Spleen (tissue), 11 donors: Measurements from ENCODE around the gene SPTBN1. TPM values are rescaled to one million over a fixed set of nuclear protein-coding genes. Genes with fewer than 3 reads are reported as not detected.
A peak's percentile ranks its signal among the peaks of the same experiment; 100 is the strongest.

Experiments
- DNase-seq: peaks from one replicate; pipeline ENCODE4 v3.0.0-alpha.2; 2020
- H3K27ac ChIP-seq, 8 donors: fragments of 200-600 bp; sonication (generic) in 7 of 8; 1 replicate in 4 of 8; 2 replicates in 4 of 8; pipeline versions ENCODE4 v1.5.0 to v1.8.0; 2016 to 2021; ENCODE audit warnings: inconsistent platforms in 4 of 8, mild to moderate bottlenecking in 4 of 8, moderate library complexity in 1 of 8
- H3K27me3 ChIP-seq, 7 donors: fragments of 200-600 bp; sonication (generic) in 6 of 7; replicated peaks in 1 of 7; 1 replicate in 4 of 7; 2 replicates in 3 of 7; pipeline versions ENCODE4 v1.5.0 to v1.8.0; 2016 to 2021; ENCODE audit warnings: inconsistent platforms in 3 of 7, mild to moderate bottlenecking in 1 of 7
- H3K36me3 ChIP-seq, 6 donors: fragments of 200-600 bp; sonication (generic) in 5 of 6; 1 replicate in 4 of 6; 2 replicates in 2 of 6; pipeline versions ENCODE4 v1.5.0 to v1.8.0; 2016 to 2021; ENCODE audit warnings: inconsistent platforms in 2 of 6
- H3K4me1 ChIP-seq, 6 donors: fragments of 200-600 bp; sonication (generic) in 5 of 6; 1 replicate in 3 of 6; 2 replicates in 3 of 6; pipeline versions ENCODE4 v1.5.0 to v1.8.0; 2016 to 2021; ENCODE audit warnings: inconsistent platforms in 3 of 6
- H3K4me3 ChIP-seq, 8 donors: fragments of 200-600 bp; sonication (generic) in 7 of 8; 1 replicate in 4 of 8; 2 replicates in 4 of 8; pipeline versions ENCODE4 v1.5.0 to v1.8.0; 2016 to 2021; ENCODE audit warnings: inconsistent platforms in 4 of 8, mild to moderate bottlenecking in 4 of 8, moderate library complexity in 2 of 8
- H3K9me3 ChIP-seq, 8 donors: fragments of 200-600 bp; sonication (generic) in 7 of 8; 1 replicate in 4 of 8; 2 replicates in 4 of 8; pipeline versions ENCODE4 v1.5.0 to v1.8.0; 2016 to 2021; ENCODE audit warnings: inconsistent platforms in 4 of 8
- POLR2A ChIP-seq, 3 donors: fragments of 450-650 bp; IDR thresholded peaks; one replicate each; pipeline ENCODE4 v1.5.1; 2017; ENCODE audit warnings: antibody characterized with exemption in 3 of 3, mild to moderate bottlenecking in 1 of 3
- POLR2AphosphoS5 ChIP-seq, 3 donors: sonication (generic); formaldehyde crosslinking; IDR thresholded peaks; one replicate each; pipeline ENCODE4 v1.5.1; 2017; ENCODE audit warnings: antibody characterized with exemption in 3 of 3
- WGBS, 5 donors: extraction: QIAGEN DNeasy Blood & Tissue Kit in 3 of 5; methylation state at CpG; one replicate each; pipeline versions ENCODE4 v1.1.5 to v1.1.7; 2013 to 2018; 5-methylcytosine and 5-hydroxymethylcytosine counted together
- intact Hi-C: fragments of 100-400 bp; cut with DNase I; formaldehyde crosslinking; loops from one replicate; pipeline ENCODE4 v1.15.0; 2023; ENCODE audit warnings: low total_unique reads
- polyA plus RNA-seq, 3 donors: library from polyadenylated mRNA; stranded (reverse); fragments of 200-250 nt; gene quantifications; one replicate each; pipeline ENCODE4 v1.2.1, GENCODE V29; 2013
- total RNA-seq, 7 donors: library from RNA; depleted of rRNA in 3 of 7; stranded (reverse); fragments of >200 nt in 3 of 7; fragmentation: NEBNext Ultra II Directional in 4 of 7; extraction: Animal tissue kit (Norgen Biotek cat#: 25700) in 4 of 7; gene quantifications; one replicate each; pipeline versions ENCODE4 v1.1.0 to v1.2.1, GENCODE V29; 2016 to 2021
- TF ChIP-seq, protein P1 (sequence below), 11 experiments: fragments of 200-600 bp in 7 of 11; fragments of 450-650 bp in 4 of 11; sonication (generic) in 4 of 11; IDR thresholded peaks in 8 of 11; conservative IDR thresholded peaks in 3 of 11; 1 replicate in 7 of 11; 2 replicates in 4 of 11; pipeline versions ENCODE4 v1.4.0 to v1.8.0; 2016 to 2021; ENCODE audit warnings: antibody characterized with exemption in 11 of 11, inconsistent platforms in 4 of 11, mild to moderate bottlenecking in 1 of 11
- donor health status: healthy with polysubstance abuse.
- donor health status: DM: no; HTN: no; CAD: no; lungs with moderate emphysema.
- donor health status: DM: no; HTN: no; CAD: no.
- donor health status: Bipolar disorder and iron deficiency.
- donor health status: healthy.
- donor health status: DM: no; HTN: no; CAD: no.
- donor health status: DM: yes; HTN: yes; CAD: no.

The SPTBN1 gene
- total and polyA plus RNA-seq, 10 donors: 32.7 to 352 (median 269) TPM

- H3K36me3 ChIP-seq: peaks cover 0 to 96% (median 55%) of the 10 kb centered on the region in 6 donors
- 37 to 55% (median 53%) methylated on average over 3 of the region's 3 CpGs for WGBS, 5 donors
- H3K4me3 ChIP-seq: no peak overlapping the region
- DNase-seq: no peak
- peak overlapping the region; percentile 74 to 90 (median 84) for H3K27ac ChIP-seq
- peaks cover 42 to 91% (median 72%) of the 10 kb centered on the region in 6 donors for H3K4me1 ChIP-seq
- no peaks in the 10 kb centered on the region for H3K27me3 ChIP-seq
- TF ChIP-seq, protein P1, sequence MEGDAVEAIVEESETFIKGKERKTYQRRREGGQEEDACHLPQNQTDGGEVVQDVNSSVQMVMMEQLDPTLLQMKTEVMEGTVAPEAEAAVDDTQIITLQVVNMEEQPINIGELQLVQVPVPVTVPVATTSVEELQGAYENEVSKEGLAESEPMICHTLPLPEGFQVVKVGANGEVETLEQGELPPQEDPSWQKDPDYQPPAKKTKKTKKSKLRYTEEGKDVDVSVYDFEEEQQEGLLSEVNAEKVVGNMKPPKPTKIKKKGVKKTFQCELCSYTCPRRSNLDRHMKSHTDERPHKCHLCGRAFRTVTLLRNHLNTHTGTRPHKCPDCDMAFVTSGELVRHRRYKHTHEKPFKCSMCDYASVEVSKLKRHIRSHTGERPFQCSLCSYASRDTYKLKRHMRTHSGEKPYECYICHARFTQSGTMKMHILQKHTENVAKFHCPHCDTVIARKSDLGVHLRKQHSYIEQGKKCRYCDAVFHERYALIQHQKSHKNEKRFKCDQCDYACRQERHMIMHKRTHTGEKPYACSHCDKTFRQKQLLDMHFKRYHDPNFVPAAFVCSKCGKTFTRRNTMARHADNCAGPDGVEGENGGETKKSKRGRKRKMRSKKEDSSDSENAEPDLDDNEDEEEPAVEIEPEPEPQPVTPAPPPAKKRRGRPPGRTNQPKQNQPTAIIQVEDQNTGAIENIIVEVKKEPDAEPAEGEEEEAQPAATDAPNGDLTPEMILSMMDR (IDR thresholded peaks at IDR 0.05 in 8 of 11, conservative IDR thresholded peaks at IDR 0.05 in 3 of 11): no peak
- TF ChIP-seq POLR2AphosphoS5 (IDR thresholded peaks at IDR 0.05) (no peak), POLR2A (IDR thresholded peaks at IDR 0.05) (no peak)
- no peaks in the 10 kb centered on the region for H3K9me3 ChIP-seq
- intact Hi-C loops: no loop called here
Measured at GRCh38 chr2:54634021-54634420, 177.9 kb downstream of the SPTBN1 start.

DNA sequence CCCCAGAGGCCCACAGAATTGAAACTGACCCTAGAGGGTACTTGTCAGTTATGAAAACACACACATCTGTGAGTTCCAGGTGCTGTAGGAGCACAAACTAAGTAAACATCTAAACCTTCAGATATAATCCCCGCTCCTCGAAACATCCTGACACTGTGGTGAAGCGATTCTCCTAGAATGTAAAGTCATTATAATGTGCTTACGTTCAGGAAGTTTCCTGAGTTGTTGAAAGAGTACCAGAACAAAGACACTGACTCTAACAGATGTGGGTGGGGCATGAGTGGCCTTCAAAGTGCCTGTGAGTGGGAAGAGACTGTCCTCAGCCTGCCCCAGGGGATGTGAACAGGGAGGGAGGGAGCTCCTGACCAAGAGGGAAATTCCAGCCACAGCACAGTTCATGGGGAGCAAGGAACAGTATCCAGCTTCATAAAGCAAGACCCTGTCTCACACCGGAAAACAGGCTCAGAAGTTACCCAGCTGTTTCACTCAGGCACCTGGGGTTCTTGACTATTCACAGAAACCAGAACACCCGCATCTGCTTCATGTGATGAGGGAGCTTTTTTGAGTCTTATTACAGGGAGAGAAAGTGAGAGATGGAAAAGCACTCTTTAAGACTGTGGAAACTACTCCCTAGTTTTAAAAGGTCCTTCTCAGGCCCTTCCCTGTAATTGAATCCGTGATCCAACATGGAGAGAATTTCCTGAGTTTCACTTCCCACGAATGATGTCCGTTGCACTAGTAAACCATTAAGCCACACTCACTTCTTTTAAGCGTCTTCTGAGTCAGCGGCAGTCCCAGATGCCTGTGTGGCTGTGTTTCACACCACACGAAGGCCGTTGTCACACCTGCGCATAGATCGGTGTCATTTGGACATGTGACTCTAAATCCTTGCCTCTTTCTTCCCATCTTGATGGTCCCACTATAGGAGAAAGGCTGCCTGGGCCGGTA is 178.7 kb downstream of the SPTBN1 start:
- 36 to 58% (median 41%) methylated on average over 16 of the region's 16 CpGs for WGBS, 5 donors
- H3K36me3 ChIP-seq: peaks cover 0 to 96% (median 51%) of the 10 kb centered on the region in 6 donors
- intact Hi-C loops: no loop called here

GRCh38 chr2:54635554-54636152 is 179.5 kb downstream of the SPTBN1 start:
- no peak for DNase-seq
- Histone ChIP-seq H3K36me3 (peaks cover 0 to 96% (median 47%) of the 10 kb centered on the region in 6 donors), H3K27me3 (no peaks in the 10 kb centered on the region), H3K4me3 (no peak overlapping the region), H3K4me1 (peaks cover 46 to 99% (median 76%) of the 10 kb centered on the region in 6 donors), H3K27ac (peak overlapping the region; percentile 74 to 90 (median 84)), H3K9me3 (no peaks in the 10 kb centered on the region)
- intact Hi-C loops: no loop called here
- WGBS, 5 donors: 54 to 64% (median 59%) methylated on average over 3 of the region's 3 CpGs
- no peak for TF ChIP-seq POLR2A (IDR thresholded peaks at IDR 0.05)
- TF ChIP-seq, protein P1 (IDR thresholded peaks at IDR 0.05 in 8 of 11, conservative IDR thresholded peaks at IDR 0.05 in 3 of 11): no peak
- no peak for TF ChIP-seq POLR2AphosphoS5 (IDR thresholded peaks at IDR 0.05)

More for the DNA sequence above, 178.7 kb downstream of the SPTBN1 start:
- Histone ChIP-seq H3K4me3 (no peak overlapping the region), H3K4me1 (peaks cover 42 to 95% (median 76%) of the 10 kb centered on the region in 6 donors), H3K27me3 (no peaks in the 10 kb centered on the region), H3K9me3 (no peaks in the 10 kb centered on the region), H3K27ac (peak overlapping the region; percentile 74 to 90 (median 84))
- TF ChIP-seq POLR2A (IDR thresholded peaks at IDR 0.05) (no peak), POLR2AphosphoS5 (IDR thresholded peaks at IDR 0.05) (peak in 2 of 3 donors; percentile 62 to 84)
- TF ChIP-seq, protein P1 (IDR thresholded peaks at IDR 0.05 in 8 of 11, conservative IDR thresholded peaks at IDR 0.05 in 3 of 11): no peak
- DNase-seq: no peak
